Right hindlimb (tissue), 1 donor: ENCODE results near the gene RCSD1.

Source experiments
- DNase-seq: peaks from one replicate; pipeline ENCODE4 v3.0.0-alpha.2; 2018

Gene RCSD1

DNA sequence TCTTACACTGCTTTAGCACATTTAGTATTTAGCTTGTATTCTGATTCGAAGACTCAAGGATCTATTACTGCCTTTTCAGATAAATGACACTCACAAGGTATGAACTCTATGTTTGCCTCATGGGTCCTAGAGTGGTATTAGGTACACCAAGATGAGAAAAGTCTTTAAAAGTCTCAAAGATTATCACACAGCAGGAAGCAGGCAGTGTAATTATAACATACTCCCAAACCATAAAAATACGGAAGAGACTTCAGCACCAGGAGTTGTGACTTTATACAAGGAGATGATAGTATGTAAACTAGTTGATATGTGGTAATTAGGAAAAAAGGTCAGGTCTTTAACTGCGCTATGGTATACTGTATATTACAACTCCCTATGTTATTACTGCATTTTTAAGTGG is 11.2 kb upstream of the RCSD1 start:
- no peak for DNase-seq

DNA sequence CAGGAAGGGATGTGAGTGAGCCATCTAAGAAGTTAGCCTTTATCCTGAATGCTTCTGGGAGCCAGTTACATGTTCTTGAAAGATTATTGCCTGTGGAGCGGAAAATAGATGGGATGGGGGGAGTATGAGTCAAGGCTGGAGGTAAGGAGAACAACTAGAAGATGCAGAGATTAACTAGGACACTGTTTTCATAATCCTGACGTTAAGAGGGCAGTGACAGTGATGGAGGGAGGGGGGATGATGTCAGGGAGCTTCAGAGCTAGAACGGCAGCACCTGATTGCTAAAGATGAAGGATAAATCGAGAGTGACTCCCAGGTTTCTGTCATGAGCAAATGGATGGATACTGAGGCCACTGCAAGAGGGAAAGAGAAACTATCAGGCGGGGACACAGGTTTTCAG is 10.0 kb upstream of the RCSD1 start:
- DNase-seq: no peak

DNA sequence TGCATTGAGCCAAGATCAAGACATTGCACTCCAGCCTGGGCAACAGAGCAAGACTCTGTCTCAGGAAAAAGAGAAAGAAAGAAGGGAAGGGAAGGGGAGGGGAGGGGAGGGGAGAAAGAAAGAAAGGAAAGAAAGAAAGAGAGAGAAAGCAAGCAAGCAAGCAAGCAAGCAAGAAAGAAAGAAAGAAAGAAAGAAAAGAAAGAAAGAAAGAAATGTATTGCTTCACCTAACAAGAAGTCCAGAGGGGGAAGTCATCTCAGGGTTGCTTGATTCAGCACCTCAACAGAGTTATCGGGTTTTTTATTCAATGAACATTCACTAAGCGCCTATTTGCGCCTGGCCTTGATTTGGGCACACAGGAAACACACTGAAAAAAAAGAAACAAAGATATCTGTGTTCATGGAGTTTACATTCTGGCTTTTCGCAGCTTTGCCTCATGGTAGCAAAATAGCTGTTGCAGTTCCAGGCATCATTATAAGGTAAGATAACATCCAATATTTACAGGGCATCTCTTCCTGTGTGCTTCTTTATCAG is 8.2 kb upstream of the RCSD1 start:
- no peak for DNase-seq

DNA sequence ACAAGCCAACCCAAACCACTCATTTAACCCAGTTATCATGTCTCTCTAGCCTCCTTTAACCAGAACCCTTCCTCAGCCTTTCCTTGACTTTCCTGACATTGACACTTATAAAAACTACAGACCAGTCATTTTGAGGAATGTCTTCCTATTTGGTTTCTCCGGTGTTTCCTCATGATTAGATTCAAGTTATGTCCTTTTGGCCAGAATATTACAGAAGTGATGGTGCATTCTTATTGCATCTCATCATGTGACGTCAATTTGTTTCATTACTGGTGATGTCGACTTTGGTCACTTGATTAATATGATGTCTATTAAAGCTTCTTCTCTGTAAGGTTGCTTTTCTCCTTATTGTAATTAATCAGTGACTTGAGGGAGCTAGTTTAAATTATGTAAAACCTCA is 6.1 kb upstream of the RCSD1 start:
- no peak for DNase-seq

DNA sequence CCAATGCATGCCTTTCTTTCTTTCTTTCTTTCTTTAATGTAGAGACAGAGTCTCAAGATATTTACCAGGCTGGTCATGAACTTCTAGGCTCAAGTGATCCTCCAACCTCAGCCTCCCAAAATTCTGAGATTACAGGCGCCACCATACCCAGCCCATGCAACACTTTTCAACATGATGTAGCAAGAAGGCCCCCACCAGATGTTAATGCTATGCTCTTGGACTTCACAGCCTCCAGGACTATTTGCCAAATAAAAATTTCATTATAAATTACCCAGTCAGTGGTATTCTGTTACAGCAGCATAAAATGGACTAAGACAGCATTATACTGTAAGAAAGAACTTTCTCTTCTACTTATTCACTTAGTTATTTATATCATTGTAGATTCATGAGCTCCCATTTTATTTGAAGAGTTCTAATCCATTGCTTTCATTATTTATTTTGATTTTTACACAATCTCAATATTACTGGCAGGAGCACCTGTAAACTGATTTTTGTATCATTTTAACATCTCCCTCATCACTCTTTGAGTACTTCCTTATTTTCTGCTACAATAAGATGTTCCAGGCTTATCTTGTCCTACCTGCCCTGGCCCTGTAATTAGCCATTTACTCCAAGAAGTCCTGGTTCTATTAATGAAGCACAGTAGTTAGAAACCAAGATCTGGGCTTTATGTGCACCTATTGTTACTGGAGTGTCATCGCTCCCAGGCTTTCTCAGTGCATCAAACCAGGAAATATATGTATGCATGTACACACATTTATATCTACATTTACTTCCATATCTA is 4.8 kb upstream of the RCSD1 start:
- DNase-seq: no peak

DNA sequence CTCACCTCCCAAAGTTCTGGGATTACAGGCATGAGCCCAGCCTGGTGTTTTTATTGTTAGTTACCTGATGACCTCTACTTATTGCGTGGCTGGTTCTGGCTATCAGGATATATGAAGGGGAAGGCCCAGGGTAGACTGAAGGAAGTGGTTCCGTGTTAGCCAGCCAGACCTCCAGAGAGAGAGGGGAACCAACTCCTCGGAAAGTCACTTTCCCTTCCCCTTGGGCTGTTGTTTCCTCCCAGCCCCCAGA is 2.5 kb upstream of the RCSD1 start:
- DNase-seq: no peak

DNA sequence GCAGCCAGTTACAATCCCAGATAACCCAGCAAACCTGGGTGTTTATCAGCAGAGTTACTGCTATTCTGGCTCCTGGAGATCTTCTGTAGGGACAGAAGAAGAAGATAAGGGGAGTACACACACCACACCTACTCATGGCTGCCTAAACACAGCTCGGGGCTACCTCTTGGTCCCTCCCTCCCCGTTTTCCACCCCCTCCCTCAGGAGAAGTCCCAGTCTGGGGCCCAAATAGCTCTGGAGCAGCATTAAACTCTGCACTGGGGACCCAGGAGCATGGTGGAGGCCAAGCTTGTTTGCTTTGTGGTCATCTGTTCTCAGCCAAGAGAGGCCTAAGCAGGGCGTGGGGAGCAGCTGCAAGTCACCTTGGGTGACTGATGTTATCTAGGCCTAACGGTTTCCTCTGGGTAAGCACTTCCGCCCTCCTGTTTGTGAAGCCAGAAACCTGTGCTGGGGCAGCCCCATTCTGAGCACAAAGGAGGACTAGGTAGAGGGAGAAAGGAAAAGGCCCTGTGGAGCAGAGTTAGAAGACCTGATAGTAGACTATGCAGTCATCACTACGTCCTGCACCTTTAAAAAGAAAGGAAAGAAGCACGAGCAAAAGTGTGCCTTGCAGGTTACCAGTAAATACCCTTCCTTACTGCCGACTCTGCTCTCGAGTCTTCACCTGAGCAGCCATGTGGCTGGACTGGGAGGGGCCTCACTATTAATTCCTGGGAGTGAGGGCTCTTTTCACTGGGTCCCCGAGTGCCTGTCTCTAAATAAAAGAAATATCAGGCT is 2.0 kb upstream of the RCSD1 start:
- DNase-seq: no peak

DNA sequence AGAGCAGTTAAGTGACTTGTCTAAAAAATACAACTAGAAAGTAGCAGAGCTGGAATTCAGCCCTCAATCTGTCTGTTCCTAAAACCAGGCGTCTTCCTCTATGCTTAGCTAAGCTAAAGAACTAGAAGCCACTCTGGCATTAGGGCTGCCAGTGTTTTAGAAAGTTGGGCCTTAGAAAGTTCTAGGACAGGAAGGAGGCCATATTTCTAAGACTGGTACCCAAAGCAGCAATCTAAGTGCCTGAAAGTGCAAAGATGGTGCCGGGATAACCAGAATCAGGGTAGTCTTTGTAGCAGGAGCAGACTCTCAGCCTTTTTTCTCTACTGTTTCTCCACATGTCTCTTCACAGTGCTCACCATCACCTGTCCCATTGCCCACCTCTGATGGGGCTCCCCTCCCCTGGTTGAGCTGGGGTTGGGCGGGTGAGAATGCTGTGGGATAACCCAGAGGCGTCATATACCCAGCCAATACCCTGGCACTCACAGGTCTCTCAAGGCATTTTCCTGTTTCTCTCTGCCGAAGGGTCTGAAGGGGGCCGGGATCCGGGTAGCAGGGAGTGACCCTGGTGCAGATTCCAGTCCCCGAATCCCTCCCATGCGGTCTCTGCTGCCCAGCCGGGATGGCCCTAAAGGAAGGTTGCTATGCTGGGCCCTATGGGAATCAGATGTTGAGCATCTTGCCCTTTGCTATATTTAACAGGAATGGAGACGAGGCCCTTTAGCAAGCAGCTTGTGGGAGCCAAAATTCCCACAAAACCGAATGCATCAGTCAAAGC is 1.1 kb upstream of the RCSD1 start:
- no peak for DNase-seq

DNA sequence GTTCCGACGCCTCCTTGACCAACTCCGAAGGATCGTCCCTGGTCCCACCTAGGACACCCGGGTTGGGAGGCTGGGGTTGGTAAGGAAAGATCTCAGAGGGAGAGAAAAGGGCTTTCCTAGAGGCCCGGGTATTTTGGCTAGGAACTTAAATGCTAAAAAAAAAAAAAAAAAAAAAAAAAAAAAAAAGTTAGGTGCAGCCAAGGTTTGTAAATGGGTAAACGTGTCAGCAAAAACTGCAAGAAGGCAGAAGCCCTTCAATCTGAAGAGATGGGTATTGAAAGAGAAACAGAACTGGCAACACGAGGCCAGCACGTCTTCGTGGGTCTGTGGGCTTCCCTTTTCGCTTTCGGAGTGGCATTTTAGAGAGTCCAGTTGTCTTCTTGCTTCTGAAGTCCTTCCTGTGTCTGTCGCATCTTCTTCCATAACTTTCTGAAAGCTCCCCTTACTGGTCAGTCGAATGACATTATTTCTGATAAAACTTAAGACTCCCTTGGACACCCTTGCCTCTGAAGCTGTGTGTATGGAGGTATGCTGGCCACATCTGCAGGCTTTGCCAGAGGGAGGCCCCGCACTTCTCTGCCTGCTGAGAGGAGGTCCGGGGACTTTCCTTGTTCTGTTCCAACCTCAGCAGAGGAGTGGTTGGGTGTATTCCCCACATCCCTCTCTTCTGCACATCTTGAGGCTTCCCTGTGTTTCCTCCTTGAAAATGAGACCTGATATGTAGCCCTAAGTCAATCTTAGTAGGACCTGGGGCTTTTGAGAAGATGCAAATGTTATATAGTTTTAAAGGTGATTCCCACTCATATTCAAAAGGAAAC is 745 bp downstream of the RCSD1 start:
- no peak for DNase-seq

DNA sequence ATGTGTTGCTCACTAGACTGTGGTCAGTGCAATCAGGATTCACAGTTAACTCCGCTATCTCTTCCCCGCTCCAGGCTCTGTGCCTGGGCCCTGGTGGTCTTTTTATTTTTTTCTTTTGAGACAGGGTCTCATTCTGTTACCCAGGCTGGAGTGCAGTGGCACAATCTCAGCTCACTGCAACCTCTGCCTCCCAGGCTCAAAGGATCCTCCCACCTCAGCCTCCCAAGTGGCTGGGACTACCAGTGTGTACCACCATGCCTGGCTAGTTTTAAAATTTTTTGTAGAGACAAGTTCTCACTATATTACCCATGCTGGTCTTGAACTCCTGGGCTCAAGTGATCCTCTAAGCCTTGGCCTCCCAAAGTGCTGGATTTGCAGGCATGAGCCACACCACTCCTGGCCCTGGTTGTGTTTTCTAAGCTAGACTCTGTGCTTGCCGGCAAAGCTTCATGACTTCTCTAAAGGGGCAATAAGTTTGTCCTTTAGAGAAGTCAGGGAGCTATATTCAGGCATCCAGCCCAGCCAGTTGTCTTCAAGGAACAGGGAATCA is 1.4 kb downstream of the RCSD1 start:
- no peak for DNase-seq

DNA sequence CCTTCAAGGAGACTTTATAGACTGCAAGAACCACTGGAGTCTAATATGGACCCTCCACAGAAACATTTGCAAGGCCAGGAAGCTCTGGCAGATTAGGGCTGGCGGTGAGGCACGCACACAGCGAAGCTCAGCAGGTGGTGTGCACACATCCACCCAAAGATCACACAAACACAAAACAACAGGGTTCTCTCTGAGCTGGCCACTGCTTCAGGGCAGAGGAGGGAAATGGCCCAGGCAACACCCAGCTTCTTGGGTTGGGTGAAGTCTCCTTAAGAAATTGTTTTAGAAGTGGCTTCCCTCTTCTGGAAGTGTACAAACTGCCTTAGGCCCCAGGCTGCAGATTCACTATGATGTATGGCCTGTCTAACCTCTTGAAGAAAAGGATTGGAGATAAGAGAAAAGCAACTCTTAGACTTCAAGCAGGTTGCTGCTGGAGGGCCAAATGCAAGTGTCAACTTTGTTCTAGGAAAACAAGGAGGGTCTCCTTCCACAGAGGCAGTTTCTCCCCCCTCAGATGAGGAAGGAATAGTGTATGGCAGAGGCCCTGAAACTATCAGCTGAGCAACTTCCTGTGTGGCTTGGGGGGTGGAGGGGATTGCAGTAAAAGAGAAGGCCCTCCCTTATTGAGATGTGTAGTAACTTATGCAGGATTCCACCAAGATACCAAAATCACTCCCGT is 2.0 kb downstream of the RCSD1 start:
- DNase-seq: no peak

DNA sequence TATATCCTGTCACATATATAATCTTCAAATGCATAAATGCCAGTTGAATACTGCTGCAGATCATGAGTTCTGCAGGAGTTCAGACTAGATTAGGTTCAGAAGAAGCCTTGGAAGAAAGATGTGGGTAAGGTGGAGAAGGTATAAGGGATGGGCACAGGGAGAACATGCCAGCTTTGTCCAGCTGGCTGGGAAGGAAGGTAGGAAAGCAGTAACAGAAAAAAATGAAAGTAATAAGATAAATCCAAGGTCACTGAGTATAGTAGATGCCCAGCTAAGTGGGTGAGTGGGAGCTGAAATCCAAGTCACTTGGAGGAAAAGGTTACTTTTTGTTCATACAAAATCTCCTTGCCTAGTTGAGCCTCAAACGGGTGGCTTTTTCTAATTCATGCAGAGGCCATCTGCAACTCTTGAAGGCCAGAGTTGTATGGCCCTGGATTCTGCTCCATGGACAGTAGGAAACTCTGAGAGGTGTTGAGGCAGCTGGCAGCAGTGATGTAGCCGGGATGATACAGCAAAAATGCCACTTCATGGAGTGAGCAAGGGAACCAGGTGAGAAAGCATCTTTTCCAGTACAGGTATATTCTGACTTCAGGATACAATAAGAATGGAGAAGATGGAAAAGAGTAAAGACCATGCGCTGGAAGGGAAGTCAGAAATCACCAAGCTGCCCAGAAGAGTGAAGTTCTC is 3.4 kb downstream of the RCSD1 start:
- no peak for DNase-seq

DNA sequence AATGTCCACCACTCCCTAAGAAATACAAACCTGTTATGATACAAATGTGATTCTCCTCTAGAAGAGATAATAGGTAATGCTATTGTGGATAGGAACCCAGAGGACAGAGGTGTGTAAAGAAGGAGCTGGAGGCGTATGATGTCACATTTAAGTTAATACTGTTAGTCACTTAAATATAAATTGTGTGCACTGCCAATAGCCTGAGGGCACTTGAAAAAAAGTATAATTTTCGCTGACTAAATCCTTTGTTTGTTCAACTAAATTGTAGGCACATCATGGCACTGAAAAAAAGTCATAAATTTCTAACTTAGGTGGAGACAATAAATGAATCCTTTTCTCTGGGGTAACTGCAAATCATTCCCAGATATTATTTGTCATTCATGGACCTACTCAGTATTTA is 4.4 kb downstream of the RCSD1 start:
- DNase-seq: no peak

DNA sequence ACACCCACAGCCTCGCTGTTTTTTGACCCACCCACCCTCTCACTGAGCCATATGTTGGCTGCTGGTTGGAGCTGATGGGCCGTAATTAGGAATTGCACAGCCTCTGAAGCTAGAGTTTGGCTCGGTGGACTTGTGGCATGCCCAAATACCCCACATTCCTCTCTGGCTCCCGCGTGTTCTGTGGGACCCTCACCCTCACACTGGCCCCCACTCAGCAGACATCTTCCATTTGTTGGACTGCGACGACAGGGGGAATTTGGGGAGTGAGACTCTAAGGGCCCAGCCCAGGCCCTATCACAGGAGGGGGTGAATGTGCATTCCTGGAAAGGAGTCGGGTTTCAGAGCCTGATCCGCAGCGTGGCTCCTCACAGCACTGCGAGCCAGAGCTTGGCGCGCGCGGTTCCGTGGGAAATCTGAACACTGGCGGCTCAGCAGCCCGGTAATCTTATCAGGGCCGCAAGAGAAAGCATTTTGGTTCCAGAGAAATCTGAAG is 5.2 kb downstream of the RCSD1 start:
- peak; percentile 51 for DNase-seq

DNA sequence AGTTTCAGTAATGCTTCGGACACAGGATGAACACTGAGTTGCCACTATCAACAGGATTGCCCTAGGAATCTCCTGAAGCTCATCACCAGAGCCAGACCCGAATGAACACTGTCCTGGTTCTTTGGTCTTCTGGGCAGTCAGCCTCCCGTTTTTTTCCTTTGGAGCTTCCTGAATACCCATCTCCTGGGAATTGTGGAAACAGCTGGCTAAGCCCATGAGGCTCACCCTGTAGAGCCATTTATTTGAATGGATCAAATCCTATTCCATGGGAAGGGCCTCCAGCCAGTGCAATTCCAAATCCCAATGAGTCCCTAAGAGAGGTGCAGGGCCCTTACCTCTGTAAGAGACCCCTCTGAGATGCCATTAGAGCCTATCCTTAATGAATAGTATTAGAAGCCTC is 5.9 kb downstream of the RCSD1 start:
- no peak for DNase-seq

DNA sequence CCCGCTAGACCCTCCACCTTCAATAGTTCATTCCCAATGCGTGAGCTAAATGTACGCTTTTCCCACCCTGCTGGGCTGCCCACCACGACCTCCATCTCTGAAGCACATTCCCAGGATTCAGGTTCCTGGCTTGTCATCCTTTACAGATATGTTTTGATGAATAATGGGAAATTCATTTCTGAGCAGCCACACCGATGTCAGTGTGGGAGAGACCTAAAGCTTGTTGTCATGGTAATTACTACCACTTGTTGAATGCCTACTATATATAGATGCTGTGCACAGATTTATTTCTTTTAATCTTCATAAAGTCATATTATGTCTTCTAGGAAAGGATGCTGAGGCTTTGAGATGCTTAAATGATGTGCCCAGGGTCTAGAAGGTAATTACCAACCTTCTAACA is 8.0 kb downstream of the RCSD1 start:
- no peak for DNase-seq

DNA sequence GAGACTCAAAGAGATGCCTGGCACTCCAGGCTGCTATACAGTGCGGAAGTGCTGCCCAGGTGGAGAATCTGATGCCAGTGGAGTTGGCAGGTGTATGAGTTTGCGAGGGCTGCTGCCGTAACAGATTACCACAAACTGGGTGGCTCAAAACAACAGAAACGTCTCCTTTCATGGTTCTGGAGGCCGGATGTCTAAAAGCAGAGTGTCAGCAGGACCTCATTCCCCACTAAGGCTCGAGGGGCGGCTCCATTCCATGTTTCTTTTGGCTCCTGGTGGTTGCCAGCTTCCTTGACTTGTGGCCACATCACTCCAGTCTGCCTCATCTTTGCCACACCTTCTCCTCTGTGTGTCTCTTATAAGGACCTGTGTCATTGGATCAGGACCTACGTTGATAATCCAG is 10.0 kb downstream of the RCSD1 start:
- DNase-seq: no peak

DNA sequence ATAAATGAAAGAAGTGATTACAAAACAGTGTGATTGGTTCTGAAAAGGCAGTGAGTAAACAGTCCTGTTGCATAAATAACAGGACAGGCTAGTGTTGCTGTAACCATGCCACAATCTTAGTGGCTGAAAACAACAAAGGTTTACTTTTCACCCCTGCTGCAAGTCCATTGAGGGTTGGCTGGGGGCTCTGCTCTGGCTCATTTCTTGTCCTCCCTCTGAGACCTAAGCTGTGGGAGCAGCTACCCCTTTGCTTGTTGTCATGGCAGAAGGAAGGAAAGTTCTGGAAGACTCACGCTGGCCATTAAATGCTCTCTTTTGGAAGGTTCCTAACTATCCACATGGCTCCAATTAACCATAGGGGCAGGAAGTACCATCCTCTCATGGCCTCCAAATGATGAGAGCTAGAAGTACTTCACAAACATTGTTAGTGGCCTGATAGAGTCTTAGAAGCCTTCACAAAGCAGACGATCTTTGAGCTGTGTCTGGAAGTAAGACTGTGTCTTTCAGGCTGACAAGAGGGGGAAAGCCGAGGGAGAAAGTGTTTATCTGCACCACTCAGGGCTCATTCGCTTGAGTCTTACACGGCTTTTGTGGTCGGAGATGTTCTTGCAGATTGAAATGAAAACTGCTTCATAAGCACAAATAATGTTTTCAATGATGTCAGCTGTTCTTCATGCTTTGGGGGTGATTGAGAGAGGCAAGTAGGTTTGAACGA is 11.9 kb downstream of the RCSD1 start:
- no peak for DNase-seq

DNA sequence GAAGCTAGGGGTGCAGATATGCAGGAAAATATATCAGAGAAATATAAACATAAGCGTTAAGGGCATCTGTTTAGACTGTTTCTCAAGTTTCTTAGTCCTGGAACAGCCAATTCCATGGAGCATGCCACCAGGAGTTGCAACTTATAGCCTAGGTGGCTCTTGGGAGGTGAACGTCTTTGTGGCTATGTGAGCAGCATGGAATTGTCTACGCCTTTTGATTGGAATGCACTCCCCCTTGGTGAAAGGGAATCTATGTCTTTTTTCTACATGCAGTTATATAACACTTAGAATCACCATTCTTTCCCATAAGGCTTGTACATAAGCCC is 12.4 kb downstream of the RCSD1 start:
- DNase-seq: no peak

DNA sequence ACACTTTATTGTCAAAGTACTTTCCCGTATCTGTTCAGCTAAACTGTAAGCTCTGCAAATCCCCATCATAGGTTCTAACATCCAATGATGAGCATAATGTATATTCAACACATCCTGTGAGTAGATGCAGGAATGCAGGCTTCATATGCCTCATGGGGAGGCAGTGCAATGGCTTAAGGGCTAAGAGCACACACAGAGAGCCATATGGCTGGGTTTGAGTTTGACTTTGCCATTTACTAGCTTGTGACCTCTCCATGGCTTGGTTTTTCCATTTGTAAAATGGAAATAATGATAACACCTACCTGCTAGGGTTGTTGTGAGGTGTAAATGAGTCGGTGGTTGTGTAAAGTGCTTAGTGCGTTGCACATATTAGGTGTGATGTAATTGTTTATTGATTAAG is 13.4 kb downstream of the RCSD1 start:
- no peak for DNase-seq

DNA sequence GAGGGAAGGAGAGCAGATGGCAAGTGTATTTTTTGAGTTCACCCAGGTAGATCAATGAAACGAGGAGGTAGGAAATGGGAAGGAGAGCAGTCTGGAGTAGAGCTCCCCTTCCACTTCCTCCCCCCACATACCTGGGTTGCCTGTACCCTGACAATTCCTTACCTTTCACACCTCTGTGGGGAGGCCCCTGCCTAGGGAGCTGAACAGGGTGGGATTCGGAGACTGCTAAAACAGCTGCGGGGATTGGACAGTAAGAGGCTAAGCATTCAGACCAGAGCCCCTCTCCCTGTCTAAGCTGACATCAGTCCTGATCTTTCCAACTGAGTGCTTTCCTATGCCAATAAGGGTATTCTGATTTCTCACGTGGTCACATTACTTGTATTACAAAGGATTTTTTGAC is 14.5 kb downstream of the RCSD1 start:
- no peak for DNase-seq
